Immature natural killer cell (primary cell): ENCODE results near the gene GPHN. TPM values are rescaled to one million over a fixed set of nuclear protein-coding genes. Genes with fewer than 3 reads are reported as not detected.
A peak's percentile ranks its signal among the peaks of the same experiment; 100 is the strongest.
"Not testable (repeated sequence)": the region's sequence is repeated elsewhere in the genome, so short reads cannot be mapped to it uniquely, and the experiment has no call there.

Source experiments
- DNase-seq, 3 donors: peaks; one replicate each; pipeline ENCODE4 v3.0.0; 2022; ENCODE audit warnings: mixed read lengths in 1 of 3
- H3K27ac Mint-ChIP-seq, 6 donors: one replicate each; pipeline ENCODE4 v1.8.0; 2020; ENCODE audit warnings: mixed read lengths in 6 of 6, mild to moderate bottlenecking in 5 of 6, inconsistent platforms in 4 of 6, moderate library complexity in 3 of 6
- H3K27me3 Mint-ChIP-seq, 3 donors: one replicate each; pipeline ENCODE4 v1.8.0; 2020 to 2021; ENCODE audit warnings: low read depth in 3 of 3, mild to moderate bottlenecking in 3 of 3, mixed read lengths in 3 of 3, moderate library complexity in 3 of 3, inconsistent platforms in 1 of 3
- H3K36me3 Mint-ChIP-seq, 3 donors: one replicate each; pipeline ENCODE4 v1.8.0; 2020; ENCODE audit warnings: mixed read lengths in 3 of 3, inconsistent platforms in 2 of 3, mild to moderate bottlenecking in 2 of 3
- H3K4me1 Mint-ChIP-seq, 2 donors: one replicate each; pipeline ENCODE4 v1.8.0; 2020; ENCODE audit warnings: inconsistent platforms in 2 of 2, mild to moderate bottlenecking in 2 of 2, mixed read lengths in 2 of 2, moderate library complexity in 1 of 2
- H3K4me3 Mint-ChIP-seq, 5 donors: one replicate each; pipeline ENCODE4 v1.8.0; 2020; ENCODE audit warnings: mild to moderate bottlenecking in 5 of 5, mixed read lengths in 5 of 5, inconsistent platforms in 3 of 5, moderate library complexity in 3 of 5
- H3K9me3 Mint-ChIP-seq, 6 donors: one replicate each; pipeline ENCODE4 v1.8.0; 2020; ENCODE audit warnings: mild to moderate bottlenecking in 6 of 6, mixed read lengths in 6 of 6, inconsistent platforms in 4 of 6, moderate library complexity in 3 of 6
- polyA plus RNA-seq, 3 donors: library from polyadenylated mRNA; unstranded; fragments of 300-500 nt; fragmentation: Illumina TruSeq; gene quantifications; one replicate each; pipeline ENCODE4 v1.2.3, GENCODE V29; 2021

The GPHN gene
- polyA plus RNA-seq, 3 donors from 2014 or later, result 2.1 to 4.4 TPM; not detected in 1

DNA sequence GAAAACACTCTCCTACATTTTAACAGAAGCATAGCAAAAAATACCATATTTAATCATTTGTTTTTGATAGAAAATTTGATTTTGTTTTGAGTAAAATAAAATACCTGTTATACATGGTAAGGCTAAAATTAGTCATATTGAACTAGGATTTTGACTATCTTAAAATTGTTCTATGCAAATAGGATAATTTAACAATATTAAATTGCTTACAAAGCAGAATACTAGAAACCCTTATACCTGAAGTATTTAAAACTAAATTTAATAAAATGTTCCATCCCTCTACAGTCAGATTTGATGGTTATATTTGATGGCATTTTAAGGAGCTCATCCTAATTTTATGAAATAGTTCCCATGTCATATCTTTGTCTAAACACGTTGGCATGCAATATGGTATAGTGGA, 323.2 kb downstream of the GPHN start:
- H3K27me3 Mint-ChIP-seq, result no peaks in the 10 kb centered on the region
- no peaks in the 10 kb centered on the region for H3K4me1 Mint-ChIP-seq
- no peak for DNase-seq
- H3K9me3 Mint-ChIP-seq, result peaks cover 0 to 17% (median 7%) of the 10 kb centered on the region in 6 donors
- H3K4me3 Mint-ChIP-seq, result no peak overlapping the region
- H3K27ac Mint-ChIP-seq, result no peak overlapping the region
- H3K36me3 Mint-ChIP-seq, result peaks cover 0 to 7% (median 0%) of the 10 kb centered on the region in 3 donors

DNA sequence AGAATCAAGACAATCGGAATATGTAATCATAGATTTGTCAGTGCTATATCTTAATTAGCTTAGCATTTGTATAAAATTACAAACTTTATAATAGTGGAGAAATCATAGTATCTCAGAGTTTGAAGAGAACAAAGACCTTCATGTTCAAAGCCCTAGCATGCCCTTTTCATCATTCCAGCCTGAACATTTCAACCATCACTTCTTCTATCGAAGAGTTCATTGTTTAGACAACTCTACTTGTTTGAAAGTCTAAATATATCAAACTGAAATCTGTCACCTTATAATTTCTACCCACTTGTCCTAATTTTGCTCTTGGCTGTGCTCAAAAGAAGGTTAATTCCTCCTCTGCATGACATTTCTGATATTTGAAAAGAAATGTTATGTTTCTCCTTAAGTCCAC, 325.9 kb downstream of the GPHN start:
- H3K27ac Mint-ChIP-seq, result no peak overlapping the region
- H3K4me1 Mint-ChIP-seq, result no peaks in the 10 kb centered on the region
- H3K4me3 Mint-ChIP-seq, result no peak overlapping the region
- H3K36me3 Mint-ChIP-seq, result peaks cover 0 to 4% (median 0%) of the 10 kb centered on the region in 3 donors
- H3K9me3 Mint-ChIP-seq, result peaks cover 0 to 16% (median 7%) of the 10 kb centered on the region in 6 donors
- no peaks in the 10 kb centered on the region for H3K27me3 Mint-ChIP-seq
- no peak for DNase-seq

DNA sequence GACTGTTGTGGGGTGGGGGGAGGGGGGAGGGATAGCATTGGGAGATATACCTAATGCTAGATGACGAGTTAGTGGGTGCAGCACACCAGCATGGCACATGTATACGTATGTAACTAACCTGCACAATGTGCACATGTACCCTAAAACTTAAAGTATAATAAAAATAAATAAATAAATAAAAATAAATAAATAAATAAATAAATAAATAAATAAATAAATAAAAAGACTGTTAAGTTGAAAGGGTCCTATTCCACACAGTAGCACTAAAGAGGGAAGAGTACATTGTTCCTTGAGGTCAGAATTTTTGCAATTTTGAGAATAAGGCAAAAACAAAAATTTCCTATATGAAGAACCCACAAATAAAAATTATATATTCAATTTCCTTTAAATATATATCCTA, 329.5 kb downstream of the GPHN start:
- H3K9me3 Mint-ChIP-seq, result peaks cover 0 to 16% (median 6%) of the 10 kb centered on the region in 6 donors
- H3K4me1 Mint-ChIP-seq, H3K4me3 Mint-ChIP-seq, H3K27ac Mint-ChIP-seq, H3K36me3 Mint-ChIP-seq, H3K27me3 Mint-ChIP-seq, DNase-seq: not testable (repeated sequence)

DNA sequence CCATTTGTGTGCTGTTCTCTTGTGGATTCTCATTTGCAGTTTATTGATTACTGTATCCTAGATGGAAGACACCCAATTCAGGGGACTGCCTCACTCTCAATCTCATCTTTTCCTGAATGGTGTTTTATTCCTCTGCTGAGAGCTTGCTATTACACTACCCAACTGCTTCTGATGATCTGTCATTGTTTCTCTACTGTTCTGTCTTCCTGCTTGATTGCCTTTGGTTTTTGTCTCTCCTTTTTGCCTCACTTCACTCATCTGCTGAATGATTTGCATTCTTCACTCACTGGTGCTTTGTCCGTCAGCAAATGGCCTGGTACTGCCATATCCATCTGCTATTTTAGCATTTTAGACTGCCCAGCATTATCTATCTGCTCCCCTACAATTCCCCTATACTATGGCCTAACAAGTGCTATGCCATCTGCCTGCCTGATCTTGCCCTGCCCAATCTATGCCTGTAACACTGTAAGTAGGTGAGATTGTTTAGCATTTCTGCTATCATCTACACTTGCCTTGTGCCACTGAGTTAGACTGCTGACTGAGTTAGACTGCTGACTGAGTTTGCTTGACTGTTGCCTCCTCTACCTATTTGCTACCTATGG, 335.1 kb downstream of the GPHN start:
- no peaks in the 10 kb centered on the region for H3K4me1 Mint-ChIP-seq
- H3K9me3 Mint-ChIP-seq, result peaks cover 0 to 5% (median under 1%) of the 10 kb centered on the region in 6 donors
- H3K36me3 Mint-ChIP-seq, result no peaks in the 10 kb centered on the region
- no peak overlapping the region for H3K27ac Mint-ChIP-seq
- DNase-seq, result no peak
- no peaks in the 10 kb centered on the region for H3K27me3 Mint-ChIP-seq
- no peak overlapping the region for H3K4me3 Mint-ChIP-seq

DNA sequence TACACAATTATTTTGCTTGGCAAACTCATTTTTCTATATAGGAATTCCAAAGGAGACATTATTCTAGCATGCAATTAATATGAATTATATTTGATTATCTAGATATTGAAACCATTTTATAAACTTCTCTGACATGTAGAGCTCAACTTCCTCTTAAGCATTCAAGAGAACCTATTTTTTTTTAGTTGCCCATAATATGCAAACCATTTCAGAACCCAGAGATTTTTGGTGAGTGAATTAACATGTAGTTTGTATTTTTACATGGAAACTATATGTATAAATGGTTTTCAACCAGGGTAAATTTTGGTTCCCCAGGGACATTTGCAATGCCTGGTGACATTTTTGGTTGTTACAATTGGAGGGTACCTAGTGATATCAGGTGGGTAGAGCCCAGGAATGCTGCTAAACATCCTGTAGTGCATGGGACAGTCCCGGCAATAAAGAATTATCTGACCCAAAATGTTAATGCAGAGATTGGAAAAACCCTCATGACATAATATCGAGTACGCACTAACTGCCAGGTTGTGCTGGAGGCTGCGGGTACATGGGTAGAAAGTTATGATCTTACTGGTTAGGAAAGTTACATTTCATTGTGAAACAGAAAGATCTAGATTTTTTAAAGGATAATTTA, 342.4 kb downstream of the GPHN start:
- Mint-ChIP-seq H3K36me3 (peaks cover 0 to 7% (median 0%) of the 10 kb centered on the region in 3 donors), H3K4me3 (no peak overlapping the region), H3K9me3 (peaks cover 0 to 10% (median 4%) of the 10 kb centered on the region in 6 donors), H3K27ac (no peak overlapping the region), H3K27me3 (peaks cover 0 to 4% (median 0%) of the 10 kb centered on the region in 3 donors), H3K4me1 (no peaks in the 10 kb centered on the region)
- DNase-seq, result no peak

DNA sequence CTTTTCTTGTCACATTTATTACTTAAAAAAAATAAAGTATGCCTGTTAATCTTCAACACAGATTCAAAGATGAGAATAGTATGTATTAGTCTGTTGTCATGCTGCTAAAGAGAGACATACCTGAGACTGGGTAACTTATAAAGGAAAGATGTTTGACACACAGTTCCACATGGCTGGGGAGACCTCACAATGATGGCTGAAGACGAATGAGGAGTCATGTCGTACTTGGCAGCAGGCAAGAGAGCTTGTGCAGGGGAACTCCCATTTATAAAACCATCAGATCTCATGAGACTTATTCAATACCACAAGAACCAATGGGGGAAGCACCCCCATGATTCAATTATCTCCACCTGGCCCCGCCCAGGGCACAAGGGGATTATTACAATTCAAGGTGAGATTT, 345.4 kb downstream of the GPHN start:
- DNase-seq, result no peak
- peaks cover 0 to 7% (median 2%) of the 10 kb centered on the region in 3 donors for H3K36me3 Mint-ChIP-seq
- no peaks in the 10 kb centered on the region for H3K4me1 Mint-ChIP-seq
- peaks cover 0 to 21% (median 13%) of the 10 kb centered on the region in 6 donors for H3K9me3 Mint-ChIP-seq
- no peak overlapping the region for H3K27ac Mint-ChIP-seq
- peaks cover 0 to 4% (median 2%) of the 10 kb centered on the region in 3 donors for H3K27me3 Mint-ChIP-seq
- H3K4me3 Mint-ChIP-seq, result no peak overlapping the region

DNA sequence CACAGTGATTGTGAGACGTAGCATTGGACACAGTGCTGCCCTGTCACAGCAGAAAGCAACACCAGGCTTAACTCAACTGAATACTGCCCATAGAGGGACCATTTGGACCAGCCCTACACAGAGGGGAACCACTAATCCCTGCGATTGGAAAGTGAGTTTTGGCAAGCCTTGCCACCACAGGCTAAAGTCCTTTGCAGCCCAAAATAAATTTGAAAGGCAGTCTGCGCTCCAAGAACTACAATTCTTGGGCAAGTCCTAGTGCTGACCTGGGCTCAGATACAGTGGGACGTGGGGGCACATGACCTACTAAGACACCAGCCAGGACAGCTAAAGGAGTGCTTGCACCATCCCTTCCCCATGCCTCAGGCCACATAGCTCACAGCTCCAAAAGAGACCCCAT, 349.9 kb downstream of the GPHN start:
- H3K9me3 Mint-ChIP-seq, result peaks cover 15 to 65% (median 33%) of the 10 kb centered on the region in 6 donors
- no peak for DNase-seq
- peaks cover 0 to 4% (median 2%) of the 10 kb centered on the region in 3 donors for H3K27me3 Mint-ChIP-seq
- no peak overlapping the region for H3K4me3 Mint-ChIP-seq
- H3K36me3 Mint-ChIP-seq, result peaks cover 0 to 12% (median 9%) of the 10 kb centered on the region in 3 donors
- H3K4me1 Mint-ChIP-seq, result no peaks in the 10 kb centered on the region
- no peak overlapping the region for H3K27ac Mint-ChIP-seq

DNA sequence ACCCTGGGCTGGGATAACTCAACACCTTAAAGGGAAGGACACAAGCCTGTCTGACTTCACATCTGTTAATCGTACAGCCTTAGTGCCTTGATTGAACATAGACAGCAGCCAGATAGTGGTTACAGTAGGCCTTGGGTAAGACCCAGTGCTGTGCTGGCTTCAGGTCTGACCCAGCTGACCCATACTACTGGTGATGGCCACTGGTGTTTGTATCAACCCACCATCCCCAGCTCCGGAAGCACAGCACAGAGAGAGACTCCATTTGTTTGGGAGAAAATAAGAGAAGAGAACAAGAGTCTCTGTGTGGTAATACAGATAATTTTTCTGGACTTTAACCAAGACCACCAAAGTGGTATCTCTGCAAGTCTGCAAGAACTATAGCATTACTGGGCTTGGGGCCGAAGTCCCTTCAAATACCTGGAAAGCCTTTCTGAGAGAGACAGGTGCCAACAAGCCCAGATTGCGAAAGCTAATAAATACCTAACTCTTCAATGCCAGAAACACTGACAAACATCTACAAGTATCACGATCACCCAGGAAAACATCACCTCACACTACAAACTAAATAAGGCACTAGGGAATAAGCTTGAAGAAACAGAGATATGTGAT, 351.2 kb downstream of the GPHN start:
- Mint-ChIP-seq H3K4me1 (no peaks in the 10 kb centered on the region), H3K27ac (peak overlapping the region in 1 of 6 donors; percentile 6), H3K36me3 (peaks cover 0 to 16% (median 9%) of the 10 kb centered on the region in 3 donors), H3K9me3 (peaks cover 16 to 67% (median 37%) of the 10 kb centered on the region in 6 donors), H3K4me3 (no peak overlapping the region), H3K27me3 (peaks cover 0 to 4% (median 2%) of the 10 kb centered on the region in 3 donors)
- no peak for DNase-seq

DNA sequence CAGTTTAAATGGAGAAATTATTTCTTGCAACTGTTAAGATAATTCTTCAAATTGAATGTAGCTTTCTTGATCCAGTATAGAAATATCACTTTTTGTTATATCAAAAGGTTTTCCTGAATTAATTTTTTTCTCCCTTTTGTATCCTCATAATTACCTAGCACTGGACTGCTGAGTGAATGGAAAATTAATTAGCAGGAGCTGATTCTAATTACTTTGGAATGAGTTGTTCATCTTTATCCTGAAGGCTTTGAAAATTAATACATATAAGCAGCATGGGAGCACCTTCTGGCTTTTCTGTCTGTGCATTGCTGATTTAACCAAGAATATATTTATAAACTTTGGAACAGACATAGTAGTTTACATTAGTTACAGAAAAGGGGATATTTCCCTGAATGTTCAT, 373.6 kb downstream of the GPHN start:
- no peak overlapping the region for H3K4me3 Mint-ChIP-seq
- H3K9me3 Mint-ChIP-seq, result peaks cover 14 to 49% (median 29%) of the 10 kb centered on the region in 6 donors
- no peaks in the 10 kb centered on the region for H3K4me1 Mint-ChIP-seq
- peaks cover 5 to 14% (median 9%) of the 10 kb centered on the region in 3 donors for H3K36me3 Mint-ChIP-seq
- H3K27me3 Mint-ChIP-seq, result peaks cover 0 to 2% (median 1%) of the 10 kb centered on the region in 3 donors
- DNase-seq, result no peak
- H3K27ac Mint-ChIP-seq, result no peak overlapping the region

DNA sequence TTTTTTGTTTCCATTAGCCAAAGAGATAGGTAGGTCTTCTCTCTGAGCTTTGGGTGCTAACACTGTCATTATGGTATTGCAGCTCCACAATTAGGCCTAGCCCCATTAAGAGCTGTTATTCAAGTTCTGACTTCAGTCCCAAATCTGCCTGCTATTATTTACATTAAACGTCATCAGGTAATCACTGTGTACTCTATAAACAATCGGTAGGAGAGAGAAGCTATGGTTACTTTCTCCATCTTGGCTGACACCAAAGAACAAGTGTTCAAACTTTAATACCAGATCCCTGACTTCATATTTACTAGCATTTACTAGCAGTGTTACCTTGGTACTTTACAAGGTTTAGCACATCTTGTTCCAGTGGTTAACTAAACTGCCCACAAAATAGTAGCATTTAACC, 376.2 kb downstream of the GPHN start:
- no peak for DNase-seq
- H3K27ac Mint-ChIP-seq, result no peak overlapping the region
- no peaks in the 10 kb centered on the region for H3K4me1 Mint-ChIP-seq
- peaks cover 17 to 46% (median 22%) of the 10 kb centered on the region in 6 donors for H3K9me3 Mint-ChIP-seq
- peaks cover 9 to 27% (median 13%) of the 10 kb centered on the region in 3 donors for H3K36me3 Mint-ChIP-seq
- peaks cover 0 to 4% (median 0%) of the 10 kb centered on the region in 3 donors for H3K27me3 Mint-ChIP-seq
- no peak overlapping the region for H3K4me3 Mint-ChIP-seq

DNA sequence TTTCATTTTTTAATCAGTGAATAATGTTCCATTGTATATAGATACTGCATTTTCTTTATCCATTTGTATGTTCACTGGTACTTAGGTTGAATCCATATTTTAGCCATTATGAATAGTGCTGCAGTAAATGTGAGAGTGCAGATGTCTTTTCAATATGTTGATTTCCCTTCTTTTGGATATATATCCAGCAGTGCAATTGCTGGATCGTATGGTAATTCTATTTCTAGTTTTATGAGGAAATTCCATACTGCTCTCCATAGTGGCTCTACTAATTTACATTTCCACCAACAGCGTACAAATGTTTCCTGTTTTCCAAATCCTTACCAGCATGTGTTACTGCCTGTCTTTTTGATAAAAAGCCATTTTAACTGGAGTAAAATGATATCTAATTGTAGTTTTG, 392.8 kb downstream of the GPHN start:
- Mint-ChIP-seq H3K27ac (no peak overlapping the region), H3K4me3 (no peak overlapping the region), H3K36me3 (peaks cover 5 to 10% (median 7%) of the 10 kb centered on the region in 3 donors), H3K4me1 (no peaks in the 10 kb centered on the region), H3K9me3 (peaks cover 10 to 43% (median 29%) of the 10 kb centered on the region in 6 donors), H3K27me3 (no peaks in the 10 kb centered on the region)
- DNase-seq, result no peak

DNA sequence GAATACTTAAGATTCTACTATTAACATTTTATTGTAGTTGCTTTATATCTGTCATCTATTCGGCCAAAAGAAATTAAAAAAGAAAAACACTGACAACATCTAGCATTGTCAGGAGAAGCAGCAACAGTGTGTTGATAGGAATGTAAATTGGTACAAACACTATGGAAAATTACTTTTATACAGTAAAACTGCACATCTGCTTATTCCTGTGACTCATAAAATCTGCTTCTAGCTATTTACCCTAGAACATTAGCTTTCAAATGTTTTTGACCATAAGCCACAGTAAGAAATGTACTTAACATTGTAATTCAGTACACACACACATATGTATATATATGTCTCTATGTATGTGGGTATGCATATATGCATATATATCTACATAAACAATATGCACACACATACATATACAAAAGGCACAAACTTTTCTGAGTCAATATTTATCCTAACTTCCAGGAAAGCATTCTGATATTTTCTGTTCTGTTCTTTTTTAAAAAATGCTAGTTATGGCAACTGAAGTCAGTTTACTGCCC, 402.4 kb downstream of the GPHN start:
- Mint-ChIP-seq H3K27me3 (no peaks in the 10 kb centered on the region), H3K36me3 (peaks cover 0 to 4% (median 0%) of the 10 kb centered on the region in 3 donors), H3K9me3 (peaks cover 0 to 9% (median 4%) of the 10 kb centered on the region in 6 donors), H3K4me1 (no peaks in the 10 kb centered on the region), H3K27ac (no peak overlapping the region), H3K4me3 (no peak overlapping the region)
- no peak for DNase-seq

DNA sequence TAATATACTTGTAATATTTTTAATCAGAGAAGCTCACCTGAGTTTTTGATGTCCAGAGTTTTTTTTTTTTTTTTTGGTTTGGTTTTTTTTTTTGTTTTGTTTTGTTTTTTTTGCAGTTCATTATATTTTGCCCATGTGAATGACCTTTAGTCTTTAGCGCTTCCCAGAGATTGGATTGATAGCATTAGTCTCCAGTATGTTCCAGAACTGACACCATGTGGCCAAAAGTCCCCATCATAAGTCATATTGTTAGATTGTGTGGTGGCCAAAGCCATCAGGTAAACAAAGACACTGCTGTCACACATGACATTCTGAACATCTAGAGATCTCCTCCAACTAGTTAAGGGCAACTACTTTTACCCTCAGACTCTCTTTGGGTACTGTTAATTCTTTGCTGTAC, 408.5 kb downstream of the GPHN start:
- no peaks in the 10 kb centered on the region for H3K27me3 Mint-ChIP-seq
- no peak overlapping the region for H3K4me3 Mint-ChIP-seq
- no peak for DNase-seq
- H3K4me1 Mint-ChIP-seq, result no peaks in the 10 kb centered on the region
- H3K27ac Mint-ChIP-seq, result no peak overlapping the region
- peaks cover 13 to 37% (median 18%) of the 10 kb centered on the region in 3 donors for H3K36me3 Mint-ChIP-seq
- peaks cover 0 to 8% (median 3%) of the 10 kb centered on the region in 6 donors for H3K9me3 Mint-ChIP-seq

DNA sequence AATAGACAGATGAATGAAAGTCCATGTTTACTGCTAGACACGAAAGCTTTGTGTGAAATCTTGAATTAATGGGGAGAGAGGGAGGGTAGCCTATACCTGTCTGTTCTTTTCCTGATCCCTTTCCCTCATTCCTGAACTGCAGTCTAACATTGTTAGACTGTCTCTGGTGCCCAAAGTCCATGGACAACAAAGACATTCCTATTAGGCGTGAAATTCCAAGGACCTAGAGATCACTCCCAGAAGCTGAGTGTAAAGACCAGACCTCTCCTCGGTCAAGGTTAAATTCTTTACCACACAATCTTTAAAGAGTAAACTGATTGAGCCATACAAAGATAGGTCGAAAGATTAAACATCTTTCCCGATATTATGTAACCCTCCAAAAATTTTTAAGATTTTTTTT, 410.6 kb downstream of the GPHN start:
- Mint-ChIP-seq H3K27me3 (no peaks in the 10 kb centered on the region), H3K4me3 (no peak overlapping the region), H3K4me1 (no peaks in the 10 kb centered on the region), H3K36me3 (peaks cover 22 to 47% (median 31%) of the 10 kb centered on the region in 3 donors), H3K9me3 (peaks cover 0 to 8% (median 4%) of the 10 kb centered on the region in 6 donors), H3K27ac (no peak overlapping the region)
- no peak for DNase-seq
